K562 (cell line): ENCODE measurements around the gene SRPK1. TPM values are rescaled to one million over a fixed set of nuclear protein-coding genes. Genes with fewer than 3 reads are reported as not detected.
A peak's percentile ranks its signal among the peaks of the same experiment; 100 is the strongest.

Experiments used
- BRF1 ChIP-seq: IDR thresholded peaks from 3 replicates; pipeline ENCODE4 v1.6.1; 2011; ENCODE audit warnings: borderline replicate concordance, mild to moderate bottlenecking; ENCODE audit not compliant: insufficient read length; ENCODE audit errors: extremely low read depth
- CSDE1 ChIP-seq, 2 experiments: fragments of 450-650 bp; IDR thresholded peaks; 2 replicates each; pipeline ENCODE4 v1.6.1; 2016; ENCODE audit warnings: mild to moderate bottlenecking in 1 of 2
- HMG20A ChIP-seq: fragments of 450-650 bp; formaldehyde crosslinking; conservative IDR thresholded peaks from 2 replicates; pipeline ENCODE4 v1.4.0; 2020; ENCODE audit warnings: mild to moderate bottlenecking, mixed read lengths
- KDM1A ChIP-seq, 2 experiments: fragments of 450-650 bp; IDR thresholded peaks; 2 replicates each; pipeline ENCODE4 v1.6.1; 2016; ENCODE audit warnings: mild to moderate bottlenecking in 2 of 2
- MCM7 ChIP-seq, 2 experiments: fragments of 450-650 bp; IDR thresholded peaks; 2 replicates each; pipeline ENCODE4 v1.6.1; 2016 to 2018
- PTBP1 ChIP-seq: fragments of 200-400 bp; formaldehyde crosslinking; IDR thresholded peaks from 2 replicates; pipeline ENCODE4 v1.6.1; 2017; ENCODE audit warnings: low read depth, low read length
- SMARCE1 ChIP-seq: fragments of 450-650 bp; IDR thresholded peaks from 2 replicates; pipeline ENCODE4 v1.7.1; 2016; ENCODE audit warnings: mild to moderate bottlenecking
- STAT5A ChIP-seq: IDR thresholded peaks from 2 replicates; pipeline ENCODE4 v1.6.1; 2012; ENCODE audit warnings: low read length, inconsistent platforms, borderline replicate concordance
- ZNF347 ChIP-seq: fragments of 450-650 bp; formaldehyde crosslinking; IDR thresholded peaks from 2 replicates; pipeline ENCODE4 v1.4.0; 2020; ENCODE audit warnings: low read depth, mild to moderate bottlenecking, moderate library complexity
- ZNF507 ChIP-seq: conservative IDR thresholded peaks from 2 replicates; pipeline ENCODE4 v1.6.1; 2017; ENCODE audit warnings: missing genetic modification characterization, missing compliant biosample characterization
- ZNF592 ChIP-seq: fragments of 450-650 bp; IDR thresholded peaks from 2 replicates; pipeline ENCODE4 v1.6.1; 2017; ENCODE audit warnings: antibody characterized with exemption, mild to moderate bottlenecking
- polyA plus RNA-seq, 8 experiments: library from polyadenylated mRNA; depleted of rRNA in 4 of 8; stranded (reverse) in 5 of 8; unstranded in 3 of 8; fragments of >200 nt; fragmentation: Nextera tagmentation in 2 of 8; fragmentation: Illumina TruSeq in 1 of 8; extraction: Ambion mirVana in 2 of 8; extraction: Trizol in 1 of 8; gene quantifications; 2 replicates each; pipeline versions ENCODE4 v1.2.1 to v1.2.3, GENCODE V29; 2011 to 2014; ENCODE audit warnings: inconsistent platforms in 1 of 8, missing spikeins in 1 of 8
- total RNA-seq, 7 experiments: library from RNA; depleted of rRNA in 6 of 7; stranded (reverse); fragments of >200 nt in 6 of 7; fragmentation: Illumina TruSeq in 2 of 7; extraction: Trizol in 2 of 7; gene quantifications; 2 replicates each; pipeline versions ENCODE4 v1.2.1 to v1.2.3, GENCODE V29; 2011 to 2021; ENCODE audit warnings: low replicate concordance in 1 of 7
- TF ChIP-seq, protein P1 (sequence below): fragments of 450-650 bp; IDR thresholded peaks from 2 replicates; pipeline ENCODE4 v1.7.0; 2016; ENCODE audit warnings: borderline replicate concordance
- TF ChIP-seq, protein P2 (sequence below), 2 experiments: fragments of 450-650 bp; formaldehyde crosslinking in 1 of 2; IDR thresholded peaks; 2 replicates each; pipeline versions ENCODE4 v1.4.0 to v1.6.1; 2014 to 2020; ENCODE audit warnings: mild to moderate bottlenecking in 2 of 2, borderline replicate concordance in 1 of 2, low read depth in 1 of 2

SRPK1 gene
- total and polyA plus RNA-seq, 9 of the 15 experiments (the other 6 are each of a cell fraction or from before 2014, with no cell fraction given) = 99.6 to 185 (median 159) TPM

GRCh38 chr6:35919827-35920751, 809 bp downstream of the SRPK1 start (continued):
- 0 out of 2 replicates have a peak, but pooled peaks have one; percentile 32 for TF ChIP-seq ZNF592
- TF ChIP-seq ZNF347 = no peak
- TF ChIP-seq BRF1 = no peak
- no peak for TF ChIP-seq PTBP1
- no peak for TF ChIP-seq HMG20A (CRISPR knock-in tag)
- TF ChIP-seq STAT5A = no peak
- no peak for TF ChIP-seq ZNF507
- TF ChIP-seq SMARCE1 = no peak
- no peak for TF ChIP-seq CSDE1 (IDR thresholded peaks at IDR 0.05)
- TF ChIP-seq KDM1A (IDR thresholded peaks at IDR 0.05) = no peak
- TF ChIP-seq, protein P1, sequence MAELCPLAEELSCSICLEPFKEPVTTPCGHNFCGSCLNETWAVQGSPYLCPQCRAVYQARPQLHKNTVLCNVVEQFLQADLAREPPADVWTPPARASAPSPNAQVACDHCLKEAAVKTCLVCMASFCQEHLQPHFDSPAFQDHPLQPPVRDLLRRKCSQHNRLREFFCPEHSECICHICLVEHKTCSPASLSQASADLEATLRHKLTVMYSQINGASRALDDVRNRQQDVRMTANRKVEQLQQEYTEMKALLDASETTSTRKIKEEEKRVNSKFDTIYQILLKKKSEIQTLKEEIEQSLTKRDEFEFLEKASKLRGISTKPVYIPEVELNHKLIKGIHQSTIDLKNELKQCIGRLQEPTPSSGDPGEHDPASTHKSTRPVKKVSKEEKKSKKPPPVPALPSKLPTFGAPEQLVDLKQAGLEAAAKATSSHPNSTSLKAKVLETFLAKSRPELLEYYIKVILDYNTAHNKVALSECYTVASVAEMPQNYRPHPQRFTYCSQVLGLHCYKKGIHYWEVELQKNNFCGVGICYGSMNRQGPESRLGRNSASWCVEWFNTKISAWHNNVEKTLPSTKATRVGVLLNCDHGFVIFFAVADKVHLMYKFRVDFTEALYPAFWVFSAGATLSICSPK = no peak
- TF ChIP-seq MCM7 (IDR thresholded peaks at IDR 0.05) = no peak
- TF ChIP-seq, protein P2, sequence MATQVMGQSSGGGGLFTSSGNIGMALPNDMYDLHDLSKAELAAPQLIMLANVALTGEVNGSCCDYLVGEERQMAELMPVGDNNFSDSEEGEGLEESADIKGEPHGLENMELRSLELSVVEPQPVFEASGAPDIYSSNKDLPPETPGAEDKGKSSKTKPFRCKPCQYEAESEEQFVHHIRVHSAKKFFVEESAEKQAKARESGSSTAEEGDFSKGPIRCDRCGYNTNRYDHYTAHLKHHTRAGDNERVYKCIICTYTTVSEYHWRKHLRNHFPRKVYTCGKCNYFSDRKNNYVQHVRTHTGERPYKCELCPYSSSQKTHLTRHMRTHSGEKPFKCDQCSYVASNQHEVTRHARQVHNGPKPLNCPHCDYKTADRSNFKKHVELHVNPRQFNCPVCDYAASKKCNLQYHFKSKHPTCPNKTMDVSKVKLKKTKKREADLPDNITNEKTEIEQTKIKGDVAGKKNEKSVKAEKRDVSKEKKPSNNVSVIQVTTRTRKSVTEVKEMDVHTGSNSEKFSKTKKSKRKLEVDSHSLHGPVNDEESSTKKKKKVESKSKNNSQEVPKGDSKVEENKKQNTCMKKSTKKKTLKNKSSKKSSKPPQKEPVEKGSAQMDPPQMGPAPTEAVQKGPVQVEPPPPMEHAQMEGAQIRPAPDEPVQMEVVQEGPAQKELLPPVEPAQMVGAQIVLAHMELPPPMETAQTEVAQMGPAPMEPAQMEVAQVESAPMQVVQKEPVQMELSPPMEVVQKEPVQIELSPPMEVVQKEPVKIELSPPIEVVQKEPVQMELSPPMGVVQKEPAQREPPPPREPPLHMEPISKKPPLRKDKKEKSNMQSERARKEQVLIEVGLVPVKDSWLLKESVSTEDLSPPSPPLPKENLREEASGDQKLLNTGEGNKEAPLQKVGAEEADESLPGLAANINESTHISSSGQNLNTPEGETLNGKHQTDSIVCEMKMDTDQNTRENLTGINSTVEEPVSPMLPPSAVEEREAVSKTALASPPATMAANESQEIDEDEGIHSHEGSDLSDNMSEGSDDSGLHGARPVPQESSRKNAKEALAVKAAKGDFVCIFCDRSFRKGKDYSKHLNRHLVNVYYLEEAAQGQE (IDR thresholded peaks at IDR 0.05; ENCODE audit: borderline replicate concordance) = peak; percentile 52
- TF ChIP-seq, protein P2 (CRISPR knock-in tag; IDR thresholded peaks at IDR 0.05; ENCODE audit: low read depth) = no peak
